Activated CD4-positive, alpha-beta T cell treated with anti-CD3 and anti-CD28 coated beads, Interleukin-2, Interleukin-6, amounts not matched to agents 100 ng/mL and 50 ng/mL, durations not matched to agents 16 hours and 8 hours (primary cell): Measurements from ENCODE around the gene KRTAP4-11.
"Not testable (repeated sequence)": the region's sequence is repeated elsewhere in the genome, so short reads cannot be mapped to it uniquely, and the experiment has no call there.

ENCODE experiments used
- DNase-seq: peaks from one replicate; pipeline ENCODE4 v3.0.0-alpha.2; 2020

Gene KRTAP4-11

GRCh38 chr17:41083427-41083826 lies 34.7 kb downstream of the KRTAP4-11 start:
- not testable (repeated sequence) for DNase-seq

- DNase-seq: no peak
These were observed 35.5 kb downstream of the KRTAP4-11 start for GRCh38 chr17:41082626-41083025.

- DNase-seq: no peak
These were observed 41.4 kb downstream of the KRTAP4-11 start for GRCh38 chr17:41076788-41077187.

- no peak for DNase-seq
These were observed 44.5 kb downstream of the KRTAP4-11 start for GRCh38 chr17:41073676-41074075.

- DNase-seq: no peak
These were observed 46.4 kb downstream of the KRTAP4-11 start for GRCh38 chr17:41071606-41072360.

- DNase-seq: no peak
These were observed 49.1 kb downstream of the KRTAP4-11 start for GRCh38 chr17:41069031-41069430.

- no peak for DNase-seq
These were observed 50.9 kb downstream of the KRTAP4-11 start for GRCh38 chr17:41067281-41067680.
